K562 (cell line): Measurements from ENCODE around the gene SCARB2. TPM values are rescaled to one million over a fixed set of nuclear protein-coding genes. Genes with fewer than 3 reads are reported as not detected.

Experiments
- BRD4 ChIP-seq: fragments of 200-600 bp; sonication (generic); IDR thresholded peaks from 2 replicates; pipeline ENCODE4 v1.6.1; 2017; ENCODE audit warnings: inconsistent platforms
- ILF3 ChIP-seq: fragments of 450-650 bp; IDR thresholded peaks from 2 replicates; pipeline ENCODE4 v1.6.1; 2018; ENCODE audit warnings: antibody characterized with exemption, mild to moderate bottlenecking, moderate library complexity, borderline replicate concordance
- MIER1 ChIP-seq: fragments of 450-650 bp; IDR thresholded peaks from 2 replicates; pipeline ENCODE4 v1.6.1; 2016; ENCODE audit warnings: antibody characterized with exemption, mild to moderate bottlenecking, low read depth
- NFRKB ChIP-seq: fragments of 450-650 bp; IDR thresholded peaks from 2 replicates; pipeline ENCODE4 v1.6.1; 2016; ENCODE audit warnings: low read depth
- PTBP1 ChIP-seq: fragments of 200-400 bp; formaldehyde crosslinking; IDR thresholded peaks from 2 replicates; pipeline ENCODE4 v1.6.1; 2017; ENCODE audit warnings: low read depth, low read length
- RAD51 ChIP-seq: fragments of 450-650 bp; IDR thresholded peaks from 2 replicates; pipeline ENCODE4 v1.7.1; 2016; ENCODE audit warnings: low read depth, mild to moderate bottlenecking, borderline replicate concordance
- SETDB1 ChIP-seq: IDR thresholded peaks from one replicate; pipeline ENCODE4 v1.6.1; 2012; ENCODE audit warnings: low read length, control low read depth, inconsistent platforms
- SIN3B ChIP-seq: fragments of 450-650 bp; IDR thresholded peaks from 2 replicates; pipeline ENCODE4 v1.6.1; 2017; ENCODE audit warnings: low read depth, mild to moderate bottlenecking, moderate library complexity
- SMAD4 ChIP-seq: fragments of 250-450 bp; sonication (Bioruptor Pico); conservative IDR thresholded peaks from 2 replicates; pipeline ENCODE4 v1.8.0; 2021; ENCODE audit warnings: inconsistent platforms, mild to moderate bottlenecking, moderate library complexity
- SMARCC2 ChIP-seq: fragments of 450-650 bp; IDR thresholded peaks from 2 replicates; pipeline ENCODE4 v1.6.1; 2017; ENCODE audit warnings: antibody characterized with exemption, moderate library complexity, mild to moderate bottlenecking, low read depth
- TAF9B ChIP-seq: fragments of 450-650 bp; IDR thresholded peaks from 2 replicates; pipeline ENCODE4 v1.6.1; 2018; ENCODE audit warnings: mild to moderate bottlenecking; ENCODE audit not compliant: partially characterized antibody
- ZNF282 ChIP-seq: sonication (generic); formaldehyde crosslinking; IDR thresholded peaks from 2 replicates; pipeline ENCODE4 v1.8.1; 2023; ENCODE audit warnings: missing genetic modification reagents
- polyA plus RNA-seq, 8 experiments: library from polyadenylated mRNA; depleted of rRNA in 4 of 8; stranded (reverse) in 5 of 8; unstranded in 3 of 8; fragments of >200 nt; fragmentation: Nextera tagmentation in 2 of 8; fragmentation: Illumina TruSeq in 1 of 8; extraction: Ambion mirVana in 2 of 8; extraction: Trizol in 1 of 8; gene quantifications; 2 replicates each; pipeline versions ENCODE4 v1.2.1 to v1.2.3, GENCODE V29; 2011 to 2014; ENCODE audit warnings: inconsistent platforms in 1 of 8, missing spikeins in 1 of 8
- total RNA-seq, 7 experiments: library from RNA; depleted of rRNA in 6 of 7; stranded (reverse); fragments of >200 nt in 6 of 7; fragmentation: Illumina TruSeq in 2 of 7; extraction: Trizol in 2 of 7; gene quantifications; 2 replicates each; pipeline versions ENCODE4 v1.2.1 to v1.2.3, GENCODE V29; 2011 to 2021; ENCODE audit warnings: low replicate concordance in 1 of 7
- TF ChIP-seq, protein P1 (sequence below), 2 experiments: fragments of 250-450 bp in 1 of 2; fragments of 450-650 bp in 1 of 2; sonication (Bioruptor Pico) in 1 of 2; IDR thresholded peaks; 2 replicates each; pipeline versions ENCODE4 v1.6.1 to v1.8.0; 2016 to 2021; ENCODE audit warnings: mild to moderate bottlenecking in 2 of 2, moderate library complexity in 2 of 2, missing compliant biosample characterization in 1 of 2, missing genetic modification characterization in 1 of 2
- TF ChIP-seq, protein P2 (sequence below): IDR thresholded peaks from 2 replicates; pipeline ENCODE4 v1.6.1; 2016; ENCODE audit warnings: missing genetic modification characterization, missing compliant biosample characterization
- TF ChIP-seq, protein P3 (sequence below): fragments of 250-450 bp; sonication (Bioruptor Pico); IDR thresholded peaks from 2 replicates; pipeline ENCODE4 v1.9.0; 2021; ENCODE audit warnings: mild to moderate bottlenecking
- TF ChIP-seq, protein P4 (sequence below): sonication (generic); formaldehyde crosslinking; IDR thresholded peaks from 2 replicates; pipeline ENCODE4 v1.8.1; 2023; ENCODE audit warnings: mild to moderate bottlenecking, missing genetic modification reagents
- TF ChIP-seq, protein P5 (sequence below): fragments of 150-350 bp; IDR thresholded peaks from 2 replicates; pipeline ENCODE4 v1.6.1; 2014; ENCODE audit warnings: low read depth, mild to moderate bottlenecking, low read length, borderline replicate concordance
- TF ChIP-seq, protein P6 (sequence below): fragments of 450-650 bp; conservative IDR thresholded peaks from 2 replicates; pipeline ENCODE4 v1.6.1; 2016; ENCODE audit warnings: missing genetic modification characterization, low read depth, mild to moderate bottlenecking, missing compliant biosample characterization, moderate library complexity

SCARB2 gene
- total and polyA plus RNA-seq, 9 of the 15 experiments (the other 6 are each of a cell fraction or from before 2014, with no cell fraction given): 6.1 to 25.8 (median 17.8) TPM

DNA sequence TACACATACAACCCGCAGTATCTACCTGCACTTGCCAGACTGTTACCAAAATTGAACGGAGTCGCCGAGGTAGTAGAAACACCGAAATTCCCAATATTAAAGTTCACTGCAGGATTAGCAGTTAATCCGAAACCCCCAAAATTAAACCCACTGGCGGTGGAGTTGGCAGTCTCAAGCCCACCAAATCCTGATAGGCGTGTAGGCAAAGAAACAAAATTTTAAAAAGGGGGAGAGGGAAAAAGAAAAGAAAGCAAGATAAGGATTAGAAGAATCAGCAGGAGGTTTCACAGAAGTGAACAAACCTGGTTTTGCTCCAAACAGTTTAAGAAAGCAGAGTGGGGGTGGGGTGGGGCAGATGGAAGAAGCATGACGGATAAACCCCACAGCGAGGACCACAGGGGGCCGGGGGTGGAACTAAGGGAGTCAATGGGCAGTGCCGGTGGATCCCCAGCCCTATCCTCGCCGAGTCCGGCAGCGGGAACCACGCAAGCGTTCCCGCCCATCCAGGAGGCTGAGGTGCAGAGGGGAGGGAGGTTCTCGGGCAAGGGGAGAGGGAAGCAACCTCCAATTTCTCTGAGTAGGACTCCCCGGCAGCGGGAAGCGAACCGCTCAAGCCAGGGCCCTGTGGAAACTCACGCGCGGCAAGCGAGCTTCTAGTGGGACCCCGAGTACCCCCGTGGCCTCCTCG is 66.0 kb downstream of the SCARB2 start (continued):
- TF ChIP-seq, protein P1, sequence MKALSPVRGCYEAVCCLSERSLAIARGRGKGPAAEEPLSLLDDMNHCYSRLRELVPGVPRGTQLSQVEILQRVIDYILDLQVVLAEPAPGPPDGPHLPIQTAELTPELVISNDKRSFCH (CRISPR knock-in tag; IDR thresholded peaks at IDR 0.05): no peak
- TF ChIP-seq, protein P1 (tag; IDR thresholded peaks at IDR 0.05): no peak
- TF ChIP-seq, protein P2, sequence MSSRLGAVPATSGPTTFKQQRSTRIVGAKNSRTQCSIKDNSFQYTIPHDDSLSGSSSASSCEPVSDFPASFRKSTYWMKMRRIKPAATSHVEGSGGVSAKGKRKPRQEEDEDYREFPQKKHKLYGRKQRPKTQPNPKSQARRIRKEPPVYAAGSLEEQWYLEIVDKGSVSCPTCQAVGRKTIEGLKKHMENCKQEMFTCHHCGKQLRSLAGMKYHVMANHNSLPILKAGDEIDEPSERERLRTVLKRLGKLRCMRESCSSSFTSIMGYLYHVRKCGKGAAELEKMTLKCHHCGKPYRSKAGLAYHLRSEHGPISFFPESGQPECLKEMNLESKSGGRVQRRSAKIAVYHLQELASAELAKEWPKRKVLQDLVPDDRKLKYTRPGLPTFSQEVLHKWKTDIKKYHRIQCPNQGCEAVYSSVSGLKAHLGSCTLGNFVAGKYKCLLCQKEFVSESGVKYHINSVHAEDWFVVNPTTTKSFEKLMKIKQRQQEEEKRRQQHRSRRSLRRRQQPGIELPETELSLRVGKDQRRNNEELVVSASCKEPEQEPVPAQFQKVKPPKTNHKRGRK (tag): no peak
- TF ChIP-seq ZNF282: no peak
- no peak; the same call in 1 of the 2 replicates for TF ChIP-seq MIER1
- TF ChIP-seq, protein P3, sequence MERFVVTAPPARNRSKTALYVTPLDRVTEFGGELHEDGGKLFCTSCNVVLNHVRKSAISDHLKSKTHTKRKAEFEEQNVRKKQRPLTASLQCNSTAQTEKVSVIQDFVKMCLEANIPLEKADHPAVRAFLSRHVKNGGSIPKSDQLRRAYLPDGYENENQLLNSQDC (CRISPR knock-in tag): no peak
- no peak for TF ChIP-seq BRD4
- TF ChIP-seq SIN3B: no peak
- TF ChIP-seq, protein P4, sequence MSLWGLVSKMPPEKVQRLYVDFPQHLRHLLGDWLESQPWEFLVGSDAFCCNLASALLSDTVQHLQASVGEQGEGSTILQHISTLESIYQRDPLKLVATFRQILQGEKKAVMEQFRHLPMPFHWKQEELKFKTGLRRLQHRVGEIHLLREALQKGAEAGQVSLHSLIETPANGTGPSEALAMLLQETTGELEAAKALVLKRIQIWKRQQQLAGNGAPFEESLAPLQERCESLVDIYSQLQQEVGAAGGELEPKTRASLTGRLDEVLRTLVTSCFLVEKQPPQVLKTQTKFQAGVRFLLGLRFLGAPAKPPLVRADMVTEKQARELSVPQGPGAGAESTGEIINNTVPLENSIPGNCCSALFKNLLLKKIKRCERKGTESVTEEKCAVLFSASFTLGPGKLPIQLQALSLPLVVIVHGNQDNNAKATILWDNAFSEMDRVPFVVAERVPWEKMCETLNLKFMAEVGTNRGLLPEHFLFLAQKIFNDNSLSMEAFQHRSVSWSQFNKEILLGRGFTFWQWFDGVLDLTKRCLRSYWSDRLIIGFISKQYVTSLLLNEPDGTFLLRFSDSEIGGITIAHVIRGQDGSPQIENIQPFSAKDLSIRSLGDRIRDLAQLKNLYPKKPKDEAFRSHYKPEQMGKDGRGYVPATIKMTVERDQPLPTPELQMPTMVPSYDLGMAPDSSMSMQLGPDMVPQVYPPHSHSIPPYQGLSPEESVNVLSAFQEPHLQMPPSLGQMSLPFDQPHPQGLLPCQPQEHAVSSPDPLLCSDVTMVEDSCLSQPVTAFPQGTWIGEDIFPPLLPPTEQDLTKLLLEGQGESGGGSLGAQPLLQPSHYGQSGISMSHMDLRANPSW (CRISPR knock-in tag): no peak
- no peak for TF ChIP-seq SMAD4 (CRISPR knock-in tag)
- TF ChIP-seq PTBP1: no peak
- no peak for TF ChIP-seq ILF3
- TF ChIP-seq, protein P5, sequence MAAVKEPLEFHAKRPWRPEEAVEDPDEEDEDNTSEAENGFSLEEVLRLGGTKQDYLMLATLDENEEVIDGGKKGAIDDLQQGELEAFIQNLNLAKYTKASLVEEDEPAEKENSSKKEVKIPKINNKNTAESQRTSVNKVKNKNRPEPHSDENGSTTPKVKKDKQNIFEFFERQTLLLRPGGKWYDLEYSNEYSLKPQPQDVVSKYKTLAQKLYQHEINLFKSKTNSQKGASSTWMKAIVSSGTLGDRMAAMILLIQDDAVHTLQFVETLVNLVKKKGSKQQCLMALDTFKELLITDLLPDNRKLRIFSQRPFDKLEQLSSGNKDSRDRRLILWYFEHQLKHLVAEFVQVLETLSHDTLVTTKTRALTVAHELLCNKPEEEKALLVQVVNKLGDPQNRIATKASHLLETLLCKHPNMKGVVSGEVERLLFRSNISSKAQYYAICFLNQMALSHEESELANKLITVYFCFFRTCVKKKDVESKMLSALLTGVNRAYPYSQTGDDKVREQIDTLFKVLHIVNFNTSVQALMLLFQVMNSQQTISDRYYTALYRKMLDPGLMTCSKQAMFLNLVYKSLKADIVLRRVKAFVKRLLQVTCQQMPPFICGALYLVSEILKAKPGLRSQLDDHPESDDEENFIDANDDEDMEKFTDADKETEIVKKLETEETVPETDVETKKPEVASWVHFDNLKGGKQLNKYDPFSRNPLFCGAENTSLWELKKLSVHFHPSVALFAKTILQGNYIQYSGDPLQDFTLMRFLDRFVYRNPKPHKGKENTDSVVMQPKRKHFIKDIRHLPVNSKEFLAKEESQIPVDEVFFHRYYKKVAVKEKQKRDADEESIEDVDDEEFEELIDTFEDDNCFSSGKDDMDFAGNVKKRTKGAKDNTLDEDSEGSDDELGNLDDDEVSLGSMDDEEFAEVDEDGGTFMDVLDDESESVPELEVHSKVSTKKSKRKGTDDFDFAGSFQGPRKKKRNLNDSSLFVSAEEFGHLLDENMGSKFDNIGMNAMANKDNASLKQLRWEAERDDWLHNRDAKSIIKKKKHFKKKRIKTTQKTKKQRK: no peak
- TF ChIP-seq, protein P6, sequence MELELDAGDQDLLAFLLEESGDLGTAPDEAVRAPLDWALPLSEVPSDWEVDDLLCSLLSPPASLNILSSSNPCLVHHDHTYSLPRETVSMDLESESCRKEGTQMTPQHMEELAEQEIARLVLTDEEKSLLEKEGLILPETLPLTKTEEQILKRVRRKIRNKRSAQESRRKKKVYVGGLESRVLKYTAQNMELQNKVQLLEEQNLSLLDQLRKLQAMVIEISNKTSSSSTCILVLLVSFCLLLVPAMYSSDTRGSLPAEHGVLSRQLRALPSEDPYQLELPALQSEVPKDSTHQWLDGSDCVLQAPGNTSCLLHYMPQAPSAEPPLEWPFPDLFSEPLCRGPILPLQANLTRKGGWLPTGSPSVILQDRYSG: no peak
- 0 out of 2 replicates have a peak, but pooled peaks have one; percentile 23 for TF ChIP-seq RAD51
- no peak for TF ChIP-seq NFRKB
- TF ChIP-seq SETDB1: no peak
- no peak for TF ChIP-seq TAF9B
- no peak; the same call in 1 of the 2 replicates for TF ChIP-seq SMARCC2
